T-helper 17 cell (primary cell): Measurements from ENCODE around the gene RNF224. TPM values are rescaled to one million over a fixed set of nuclear protein-coding genes. Genes with fewer than 3 reads are reported as not detected.
"Not testable (repeated sequence)": the region's sequence is repeated elsewhere in the genome, so short reads cannot be mapped to it uniquely, and the experiment has no call there.

Experiments
- ATAC-seq: fragments of 150-1000 bp; cut with Tn5 transposase; 2 replicates; pipeline ENCODE4 v1.10.0; 2021; ENCODE audit warnings: mild to moderate bottlenecking, moderate library complexity
- DNase-seq, 3 donors: peaks; one replicate each; pipeline versions ENCODE4 v3.0.0 to v3.0.0-alpha.2; 2020 to 2021
- H3K9me3 ChIP-seq: one replicate; pipeline ENCODE4 v1.7.0; 2013; ENCODE audit warnings: low read length, mild to moderate bottlenecking; ENCODE audit not compliant: control insufficient read depth, poor library complexity, severe bottlenecking
- H3K27ac Mint-ChIP-seq: one replicate; pipeline ENCODE4 v1.8.0; 2022; ENCODE audit warnings: mild to moderate bottlenecking, moderate library complexity, mixed read lengths
- H3K27me3 Mint-ChIP-seq: one replicate; pipeline ENCODE4 v1.8.0; 2022; ENCODE audit warnings: mixed read lengths
- H3K36me3 Mint-ChIP-seq: one replicate; pipeline ENCODE4 v1.8.0; 2022; ENCODE audit warnings: low read depth, mixed read lengths
- H3K4me1 Mint-ChIP-seq: one replicate; pipeline ENCODE4 v1.8.0; 2022; ENCODE audit warnings: mild to moderate bottlenecking, mixed read lengths
- H3K4me3 Mint-ChIP-seq: one replicate; pipeline ENCODE4 v1.8.0; 2022; ENCODE audit warnings: mild to moderate bottlenecking, moderate library complexity, mixed read lengths
- total RNA-seq, 4 donors: library from RNA in 2 of 4; stranded (reverse) in 2 of 4; gene quantifications; one replicate each; pipeline ENCODE4 v1.2.3 and lab custom pipeline; 2022 to 2026

The RNF224 gene
- total RNA-seq, 2 donors from 2014 or later, result not detected

GRCh38 chr9:137240318-137240840 lies 13.1 kb downstream of the RNF224 start:
- Mint-ChIP-seq H3K36me3 (no peaks in the 10 kb centered on the region), H3K27me3 (peaks cover under 1% of the 10 kb centered on the region), H3K4me1 (peaks cover 19% of the 10 kb centered on the region), H3K27ac (peak overlapping the region; percentile 91), H3K4me3 (peak overlapping the region; percentile 97)
- peak; percentile 52 to 71 (median 65) for DNase-seq
- peak; percentile 38 for ATAC-seq
- H3K9me3 ChIP-seq, result no peaks in the 10 kb centered on the region

- ATAC-seq (peak; percentile 81), DNase-seq (peak; percentile 90 to 95 (median 93))
- Mint-ChIP-seq H3K27me3 (no peaks in the 10 kb centered on the region), H3K4me3 (peak within 1 kb of the TSS; percentile 97), H3K36me3 (no peaks in the 10 kb centered on the region), H3K27ac (peak within 1 kb of the TSS; percentile 91), H3K4me1 (peaks cover 19% of the 10 kb centered on the region)
- H3K9me3 ChIP-seq, result no peaks in the 10 kb centered on the region
These were observed 13.7 kb downstream of the RNF224 start, which contains the start of gene TUBB4B for GRCh38 chr9:137240841-137241489. Gene TUBB4B, plus strand, starts transcription at chr9:137241287. Its CDS starts 74 bp downstream, at chr9:137241361.

GRCh38 chr9:137241490-137242268 lies 14.4 kb downstream of the RNF224 start:
- ATAC-seq (peak; percentile 17), DNase-seq (peak; percentile 38 to 63 (median 62))
- Mint-ChIP-seq H3K36me3 (no peaks in the 10 kb centered on the region), H3K27me3 (no peaks in the 10 kb centered on the region), H3K4me1 (peaks cover 19% of the 10 kb centered on the region), H3K27ac (peak overlapping the region; percentile 91), H3K4me3 (peak overlapping the region; percentile 97)
- no peaks in the 10 kb centered on the region for H3K9me3 ChIP-seq

- H3K4me3 Mint-ChIP-seq, result peak overlapping the region; percentile 86
- DNase-seq (no peak), ATAC-seq (no peak)
- peak overlapping the region; percentile 51 for H3K27ac Mint-ChIP-seq
- H3K9me3 ChIP-seq, result no peaks in the 10 kb centered on the region
- H3K4me1 Mint-ChIP-seq, result peaks cover 16% of the 10 kb centered on the region
- H3K27me3 Mint-ChIP-seq, result no peaks in the 10 kb centered on the region
- no peaks in the 10 kb centered on the region for H3K36me3 Mint-ChIP-seq
These were observed 15.2 kb downstream of the RNF224 start for GRCh38 chr9:137242269-137243203.

- H3K4me1 Mint-ChIP-seq, result peaks cover 15% of the 10 kb centered on the region
- H3K36me3 Mint-ChIP-seq, H3K27me3 Mint-ChIP-seq, H3K4me3 Mint-ChIP-seq, DNase-seq, H3K27ac Mint-ChIP-seq, ATAC-seq, H3K9me3 ChIP-seq: not testable (repeated sequence)
These were observed 15.9 kb downstream of the RNF224 start for GRCh38 chr9:137243266-137243625.

- Mint-ChIP-seq H3K27me3 (no peaks in the 10 kb centered on the region), H3K36me3 (no peaks in the 10 kb centered on the region), H3K27ac (no peak overlapping the region), H3K4me1 (peaks cover 13% of the 10 kb centered on the region), H3K4me3 (peak overlapping the region; percentile 21)
- ATAC-seq (no peak), DNase-seq (no peak)
- H3K9me3 ChIP-seq, result no peaks in the 10 kb centered on the region
These were observed 16.6 kb downstream of the RNF224 start for GRCh38 chr9:137243626-137244485.

GRCh38 chr9:137244486-137245449 lies 17.5 kb downstream of the RNF224 start:
- peak overlapping the region; percentile 21 for H3K4me3 Mint-ChIP-seq

GRCh38 chr9:137245450-137246421 lies 18.4 kb downstream of the RNF224 start:
- no peak for ATAC-seq
- Mint-ChIP-seq H3K4me3 (no peak overlapping the region), H3K27ac (no peak overlapping the region), H3K4me1 (peaks cover 11% of the 10 kb centered on the region), H3K27me3 (no peaks in the 10 kb centered on the region), H3K36me3 (no peaks in the 10 kb centered on the region)
- no peak for DNase-seq
- no peaks in the 10 kb centered on the region for H3K9me3 ChIP-seq

More at GRCh38 chr9:137244486-137245449, 17.5 kb downstream of the RNF224 start:
- DNase-seq, result no peak
- H3K4me1 Mint-ChIP-seq, result peaks cover 11% of the 10 kb centered on the region
- no peaks in the 10 kb centered on the region for H3K27me3 Mint-ChIP-seq
- no peak for ATAC-seq
- no peaks in the 10 kb centered on the region for H3K9me3 ChIP-seq
- H3K36me3 Mint-ChIP-seq, result no peaks in the 10 kb centered on the region
- no peak overlapping the region for H3K27ac Mint-ChIP-seq

GRCh38 chr9:137247135-137247915 lies 20.0 kb downstream of the RNF224 start:
- H3K9me3 ChIP-seq, result no peaks in the 10 kb centered on the region
- no peak overlapping the region for H3K27ac Mint-ChIP-seq
- peaks cover 5% of the 10 kb centered on the region for H3K4me1 Mint-ChIP-seq
- no peak for ATAC-seq
- H3K36me3 Mint-ChIP-seq, result no peaks in the 10 kb centered on the region
- H3K4me3 Mint-ChIP-seq, result no peak overlapping the region
- DNase-seq, result no peak
- no peaks in the 10 kb centered on the region for H3K27me3 Mint-ChIP-seq

- Mint-ChIP-seq H3K27me3 (no peaks in the 10 kb centered on the region), H3K36me3 (no peaks in the 10 kb centered on the region), H3K27ac (peak overlapping the region; percentile 45), H3K4me3 (no peak overlapping the region), H3K4me1 (peaks cover 4% of the 10 kb centered on the region)
- ATAC-seq (no peak), DNase-seq (no peak)
- no peaks in the 10 kb centered on the region for H3K9me3 ChIP-seq
These were observed 20.5 kb downstream of the RNF224 start for GRCh38 chr9:137247916-137248175.
